GM12872 (cell line): ENCODE measurements around the gene DSCAML1.

Experiments
- CTCF ChIP-seq: IDR thresholded peaks from 3 replicates; pipeline ENCODE4 v1.5.1; 2011; ENCODE audit warnings: low read depth, mild to moderate bottlenecking, low read length, moderate library complexity; ENCODE audit not compliant: insufficient read depth

The DSCAML1 gene

GRCh38 chr11:117528097-117528721 lies 268.8 kb downstream of the DSCAML1 start:
- TF ChIP-seq CTCF = no peak

- TF ChIP-seq CTCF = no peak
Observed at GRCh38 chr11:117527271-117527670, 269.7 kb downstream of the DSCAML1 start.

- TF ChIP-seq CTCF = no peak
Observed at GRCh38 chr11:117525866-117526542, 271.0 kb downstream of the DSCAML1 start.

- no peak for TF ChIP-seq CTCF
Observed at GRCh38 chr11:117524468-117525183, 272.4 kb downstream of the DSCAML1 start.

- no peak for TF ChIP-seq CTCF
Observed at GRCh38 chr11:117523680-117524079, 273.3 kb downstream of the DSCAML1 start.

GRCh38 chr11:117521974-117522373 lies 275.0 kb downstream of the DSCAML1 start:
- no peak for TF ChIP-seq CTCF

- TF ChIP-seq CTCF = no peak
Observed at GRCh38 chr11:117520966-117521365, 276.1 kb downstream of the DSCAML1 start.
